HCT116 (cell line): ENCODE data around the gene XPC. TPM values are rescaled to one million over a fixed set of nuclear protein-coding genes. Genes with fewer than 3 reads are reported as not detected.

Experiments
- ATAC-seq: fragments of 200-7000 bp; cut with Tn5 transposase; 2 replicates; pipeline ENCODE4 v1.9.1; 2020; ENCODE audit warnings: mild to moderate bottlenecking, moderate library complexity
- BruUV-seq: library from RNA; stranded (reverse); fragments of 400-500 nt; replicated peaks from 2 replicates; lab custom pipeline; 2021; lab: Mats Ljungman, UMichigan
- CTCF ChIA-PET: fragments of 300-600 bp; sonication (Branson Sonifier 250); formaldehyde crosslinking; loops from one replicate; lab custom pipeline; 2021; ENCODE audit warnings: antibody characterized with exemption; lab: Charles Lee
- POLR2A ChIA-PET: fragments of 300-600, 350-600 bp; sonication (Branson Sonifier 250); formaldehyde crosslinking; loops from one replicate; lab custom pipeline; 2021; ENCODE audit warnings: antibody characterized with exemption; lab: Charles Lee
- RAD21 ChIA-PET, 2 experiments: fragments of 300-600 bp; sonication (Branson Sonifier 250); formaldehyde crosslinking; loops; one replicate each; lab custom pipeline; 2023; ENCODE audit warnings: low total read pairs in 2 of 2; ENCODE audit not compliant: uncharacterized antibody in 2 of 2, unreplicated experiment in 2 of 2, low non-redundant PET in 1 of 2; lab: Charles Lee
- DNase-seq: peaks from one replicate; pipeline ENCODE4 v3.0.0-alpha.2; 2010; ENCODE audit warnings: low read depth, low spot score
- H2AFZ ChIP-seq: fragments of 200-600 bp; shearing (Covaris generic), sonication (generic); 2 replicates; pipeline ENCODE4 v1.6.1; 2017; ENCODE audit warnings: low read depth, mixed run types, mixed read lengths, antibody characterized with exemption, low read length; ENCODE audit not compliant: poor library complexity, severe bottlenecking
- H3K27ac ChIP-seq: 2 replicates; pipeline ENCODE4 v1.5.1; 2012; ENCODE audit warnings: low read depth, low read length
- H3K27me3 ChIP-seq: fragments of 200-600 bp; sonication (generic); 2 replicates; pipeline ENCODE4 v1.6.1; 2016; ENCODE audit warnings: mixed run types, low read length, mixed read lengths; ENCODE audit not compliant: insufficient read depth
- H3K36me3 ChIP-seq, 2 experiments: fragments of 200-500 bp in 1 of 2; fragments of 200-600 bp in 1 of 2; sonication (Bioruptor generic) in 1 of 2; sonication (generic) in 1 of 2; 2 replicates each; pipeline versions ENCODE4 v1.5.1 to v1.6.1; 2014 to 2016; ENCODE audit warnings: low read length in 2 of 2, inconsistent platforms in 1 of 2, mixed read lengths in 1 of 2, mixed run types in 1 of 2; ENCODE audit not compliant: insufficient read depth in 2 of 2, control insufficient read depth in 1 of 2
- H3K4me1 ChIP-seq, 2 experiments: fragments of 200-600 bp in 1 of 2; sonication (generic) in 1 of 2; 2 replicates each; pipeline versions ENCODE4 v1.5.1 to v1.6.1; 2012 to 2017; ENCODE audit warnings: low read length in 2 of 2, inconsistent platforms in 1 of 2, mild to moderate bottlenecking in 1 of 2, mixed read lengths in 1 of 2, mixed run types in 1 of 2, moderate library complexity in 1 of 2; ENCODE audit not compliant: insufficient read depth in 2 of 2, control insufficient read depth in 1 of 2
- H3K4me2 ChIP-seq: fragments of 200-600 bp; sonication (generic); 2 replicates; pipeline ENCODE4 v1.6.1; 2017; ENCODE audit warnings: mixed run types, low read length, mixed read lengths
- H3K4me3 ChIP-seq, 2 experiments: fragments of 200-600 bp in 1 of 2; sonication (generic) in 1 of 2; replicated peaks in 1 of 2; 2 replicates each; pipeline ENCODE4 v1.5.1; 2011 to 2016; ENCODE audit warnings: low read length in 2 of 2, control low read depth in 1 of 2, low read depth in 1 of 2, mild to moderate bottlenecking in 1 of 2, mixed read lengths in 1 of 2, mixed run types in 1 of 2
- H3K79me2 ChIP-seq: fragments of 200-600 bp; sonication (generic); 2 replicates; pipeline ENCODE4 v1.6.1; 2017; ENCODE audit warnings: mild to moderate bottlenecking, mixed run types, low read length, moderate library complexity, mixed read lengths; ENCODE audit not compliant: insufficient read depth
- H3K9ac ChIP-seq: fragments of 200-600 bp; sonication (generic); 2 replicates; pipeline ENCODE4 v1.6.1; 2016; ENCODE audit warnings: low read length, mixed read lengths
- H3K9me2 ChIP-seq: fragments of 200-600 bp; sonication (generic), shearing (Covaris generic); 2 replicates; pipeline ENCODE4 v1.6.1; 2017; ENCODE audit warnings: mixed run types, mild to moderate bottlenecking, moderate library complexity; ENCODE audit not compliant: insufficient read depth
- H3K9me3 ChIP-seq, 2 experiments: fragments of 200-500 bp in 1 of 2; fragments of 200-600 bp in 1 of 2; sonication (Bioruptor generic) in 1 of 2; sonication (generic) in 1 of 2; 2 replicates each; pipeline ENCODE4 v1.6.1; 2014 to 2017; ENCODE audit warnings: low read length in 2 of 2, mixed read lengths in 2 of 2, inconsistent platforms in 1 of 2, low read depth in 1 of 2, mild to moderate bottlenecking in 1 of 2, mixed run types in 1 of 2, moderate library complexity in 1 of 2; ENCODE audit not compliant: control insufficient read depth in 1 of 2, insufficient read depth in 1 of 2
- H4K20me1 ChIP-seq: fragments of 200-600 bp; sonication (generic), shearing (Covaris generic); 2 replicates; pipeline ENCODE4 v1.6.1; 2017; ENCODE audit warnings: mixed run types, mild to moderate bottlenecking, moderate library complexity; ENCODE audit not compliant: insufficient read depth
- ATF3 ChIP-seq: IDR thresholded peaks from 2 replicates; pipeline ENCODE4 v1.6.1; 2012
- CEBPB ChIP-seq: IDR thresholded peaks from 2 replicates; pipeline ENCODE4 v1.6.1; 2012; ENCODE audit warnings: low read depth
- EGR1 ChIP-seq: IDR thresholded peaks from 2 replicates; pipeline ENCODE4 v1.6.1; 2012; ENCODE audit warnings: low read depth
- ELF1 ChIP-seq: IDR thresholded peaks from 2 replicates; pipeline ENCODE4 v1.6.1; 2012; ENCODE audit warnings: low read depth, borderline replicate concordance
- EZH2 ChIP-seq: fragments of 200-600 bp; sonication (generic); IDR thresholded peaks from 2 replicates; pipeline ENCODE4 v1.6.1; 2017; ENCODE audit warnings: antibody characterized with exemption, mixed run types
- EZH2phosphoT487 ChIP-seq: fragments of 200-600 bp; IDR thresholded peaks from 2 replicates; pipeline ENCODE4 v1.6.1; 2018; ENCODE audit warnings: antibody characterized with exemption, borderline replicate concordance
- FOSL1 ChIP-seq: IDR thresholded peaks from 2 replicates; pipeline ENCODE4 v1.6.1; 2012; ENCODE audit warnings: low read depth
- MAX ChIP-seq: IDR thresholded peaks from 2 replicates; pipeline ENCODE4 v1.6.1; 2012
- RAD21 ChIP-seq: IDR thresholded peaks from 2 replicates; pipeline ENCODE4 v1.6.1; 2012; ENCODE audit warnings: low read depth, mild to moderate bottlenecking
- REST ChIP-seq: IDR thresholded peaks from 2 replicates; pipeline ENCODE4 v1.6.1; 2012; ENCODE audit warnings: low read depth
- SIN3A ChIP-seq: IDR thresholded peaks from 2 replicates; pipeline ENCODE4 v1.6.1; 2012; ENCODE audit warnings: low read depth
- SP1 ChIP-seq: IDR thresholded peaks from 2 replicates; pipeline ENCODE4 v1.6.1; 2012; ENCODE audit warnings: low read depth
- SRF ChIP-seq: IDR thresholded peaks from 2 replicates; pipeline ENCODE4 v1.6.1; 2012; ENCODE audit warnings: low read depth
- ZFX ChIP-seq: fragments of 450-650 bp; IDR thresholded peaks from 2 replicates; pipeline ENCODE4 v1.6.1; 2017
- ZNF274 ChIP-seq: fragments of 200-500 bp; sonication (Bioruptor generic); IDR thresholded peaks from 2 replicates; pipeline ENCODE4 v1.6.1; 2014; ENCODE audit warnings: mild to moderate bottlenecking, low read depth, low read length, inconsistent platforms
- intact Hi-C: fragments of 100-400 bp; cut with micrococcal nuclease; formaldehyde crosslinking; loops from 2 replicates; pipeline ENCODE4 v1.10.0; 2022
- total RNA-seq: library from RNA; stranded (reverse); gene quantifications from one replicate; pipeline ENCODE4 v1.2.1, GENCODE V29; 2021; ENCODE audit not compliant: unreplicated experiment
- TF ChIP-seq, protein P1 (sequence below): IDR thresholded peaks from 2 replicates; pipeline ENCODE4 v1.6.1; 2011; ENCODE audit warnings: mild to moderate bottlenecking, low read length, moderate library complexity; ENCODE audit not compliant: insufficient replicate concordance; ENCODE audit errors: extremely low read depth
- TF ChIP-seq, protein P2 (sequence below), 3 experiments: fragments of 200-600 bp in 1 of 3; sonication (generic) in 1 of 3; IDR thresholded peaks in 2 of 3; conservative IDR thresholded peaks in 1 of 3; 2 replicates each; pipeline ENCODE4 v1.5.1; 2012 to 2017; ENCODE audit warnings: low read depth in 2 of 3, low read length in 2 of 3, antibody characterized with exemption in 1 of 3, borderline replicate concordance in 1 of 3, control low read depth in 1 of 3, mild to moderate bottlenecking in 1 of 3, mixed read lengths in 1 of 3, mixed run types in 1 of 3, moderate library complexity in 1 of 3; ENCODE audit not compliant: insufficient read depth in 1 of 3

Gene XPC
- total RNA-seq, 1 experiment from 2014 or later: 29.5 TPM

DNA sequence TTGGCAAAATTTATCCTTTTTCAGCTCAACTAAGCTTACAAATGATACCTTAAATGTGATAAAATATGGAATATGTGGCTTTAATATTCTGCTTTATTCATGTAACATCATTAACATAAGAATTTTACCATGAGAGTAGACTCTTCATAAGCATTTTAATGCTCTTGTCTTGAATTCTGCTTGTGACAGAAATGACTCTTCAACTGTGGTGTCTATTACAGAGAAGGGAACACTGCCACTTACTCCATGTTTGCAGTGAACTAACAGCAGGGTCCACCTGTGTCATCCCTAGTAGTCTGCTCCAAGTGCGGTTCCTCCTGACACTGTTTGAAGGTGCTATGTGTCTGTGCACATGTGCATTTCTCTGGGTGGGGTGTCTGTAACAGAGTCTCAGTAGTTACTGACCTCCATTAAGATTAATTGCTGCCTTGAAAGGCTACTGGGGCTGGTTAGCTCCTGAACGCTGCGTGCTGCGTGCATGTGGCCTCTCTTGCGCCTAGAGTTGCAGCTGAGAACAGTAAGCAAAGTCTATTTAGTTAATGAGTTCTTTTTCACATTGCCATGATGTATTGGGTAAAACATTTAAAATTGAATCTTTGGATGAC lies 8.6 kb upstream of the XPC start:
- RAD21 ChIA-PET: no interaction called here
- H3K79me2 ChIP-seq: peaks cover 81% of the 10 kb centered on the region

More for the DNA sequence above, 8.6 kb upstream of the XPC start:
- no peaks in the 10 kb centered on the region for H3K27me3 ChIP-seq
- POLR2A ChIA-PET: no interaction called here
- no peaks in the 10 kb centered on the region for H3K4me1 ChIP-seq
- no peak overlapping the region for H3K4me2 ChIP-seq
- no peak overlapping the region for H3K27ac ChIP-seq
- no peak overlapping the region for H2AFZ ChIP-seq
- H3K9me3 ChIP-seq: no peaks in the 10 kb centered on the region
- no peak overlapping the region for H3K4me3 ChIP-seq
- BruUV-seq: no TSS peak
- intact Hi-C loops: no loop called here
- no peak for DNase-seq
- H3K9me2 ChIP-seq: no peaks in the 10 kb centered on the region
- H3K36me3 ChIP-seq: peaks cover 25 to 49% of the 10 kb centered on the region in 2 experiments
- no peak overlapping the region for H3K9ac ChIP-seq
- no peak for ATAC-seq
- no peak for TF ChIP-seq REST
- TF ChIP-seq, protein P1, sequence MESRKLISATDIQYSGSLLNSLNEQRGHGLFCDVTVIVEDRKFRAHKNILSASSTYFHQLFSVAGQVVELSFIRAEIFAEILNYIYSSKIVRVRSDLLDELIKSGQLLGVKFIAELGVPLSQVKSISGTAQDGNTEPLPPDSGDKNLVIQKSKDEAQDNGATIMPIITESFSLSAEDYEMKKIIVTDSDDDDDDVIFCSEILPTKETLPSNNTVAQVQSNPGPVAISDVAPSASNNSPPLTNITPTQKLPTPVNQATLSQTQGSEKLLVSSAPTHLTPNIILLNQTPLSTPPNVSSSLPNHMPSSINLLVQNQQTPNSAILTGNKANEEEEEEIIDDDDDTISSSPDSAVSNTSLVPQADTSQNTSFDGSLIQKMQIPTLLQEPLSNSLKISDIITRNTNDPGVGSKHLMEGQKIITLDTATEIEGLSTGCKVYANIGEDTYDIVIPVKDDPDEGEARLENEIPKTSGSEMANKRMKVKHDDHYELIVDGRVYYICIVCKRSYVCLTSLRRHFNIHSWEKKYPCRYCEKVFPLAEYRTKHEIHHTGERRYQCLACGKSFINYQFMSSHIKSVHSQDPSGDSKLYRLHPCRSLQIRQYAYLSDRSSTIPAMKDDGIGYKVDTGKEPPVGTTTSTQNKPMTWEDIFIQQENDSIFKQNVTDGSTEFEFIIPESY: no peak
- TF ChIP-seq SRF: no peak
- TF ChIP-seq EGR1: no peak
- TF ChIP-seq, protein P2, sequence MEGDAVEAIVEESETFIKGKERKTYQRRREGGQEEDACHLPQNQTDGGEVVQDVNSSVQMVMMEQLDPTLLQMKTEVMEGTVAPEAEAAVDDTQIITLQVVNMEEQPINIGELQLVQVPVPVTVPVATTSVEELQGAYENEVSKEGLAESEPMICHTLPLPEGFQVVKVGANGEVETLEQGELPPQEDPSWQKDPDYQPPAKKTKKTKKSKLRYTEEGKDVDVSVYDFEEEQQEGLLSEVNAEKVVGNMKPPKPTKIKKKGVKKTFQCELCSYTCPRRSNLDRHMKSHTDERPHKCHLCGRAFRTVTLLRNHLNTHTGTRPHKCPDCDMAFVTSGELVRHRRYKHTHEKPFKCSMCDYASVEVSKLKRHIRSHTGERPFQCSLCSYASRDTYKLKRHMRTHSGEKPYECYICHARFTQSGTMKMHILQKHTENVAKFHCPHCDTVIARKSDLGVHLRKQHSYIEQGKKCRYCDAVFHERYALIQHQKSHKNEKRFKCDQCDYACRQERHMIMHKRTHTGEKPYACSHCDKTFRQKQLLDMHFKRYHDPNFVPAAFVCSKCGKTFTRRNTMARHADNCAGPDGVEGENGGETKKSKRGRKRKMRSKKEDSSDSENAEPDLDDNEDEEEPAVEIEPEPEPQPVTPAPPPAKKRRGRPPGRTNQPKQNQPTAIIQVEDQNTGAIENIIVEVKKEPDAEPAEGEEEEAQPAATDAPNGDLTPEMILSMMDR (IDR thresholded peaks at IDR 0.05 in 2 of 3, conservative IDR thresholded peaks at IDR 0.05 in 1 of 3; ENCODE audit: borderline replicate concordance in 1 of 3, insufficient read depth in 1 of 3, low read depth in 2 of 3, low read length in 2 of 3): no peak
- no peak for TF ChIP-seq MAX
- no peak for TF ChIP-seq EZH2phosphoT487
- TF ChIP-seq ZFX: no peak
- no peak for TF ChIP-seq EZH2
- no peak for TF ChIP-seq SIN3A
- no peak for TF ChIP-seq FOSL1
- no peak for TF ChIP-seq CEBPB
- TF ChIP-seq ZNF274: no peak
- TF ChIP-seq RAD21: no peak
- no peak for TF ChIP-seq ELF1
- no peak for TF ChIP-seq SP1
- TF ChIP-seq ATF3: no peak
- TF ChIP-seq, all 23 proteins: peak for 0
- CTCF ChIA-PET: no interaction called here
- no peaks in the 10 kb centered on the region for H4K20me1 ChIP-seq
